ENCODE data around the gene ADAT1. TPM values are rescaled to one million over a fixed set of nuclear protein-coding genes. Genes with fewer than 3 reads are reported as not detected.
A peak's percentile ranks its signal among the peaks of the same experiment; 100 is the strongest.

ADAT1 gene
- total and polyA plus RNA-seq, 5 donors from 2014 or later, result 40.1 to 98.7 (median 55.7) TPM

- H3K4me1 ChIP-seq (ENCODE audit: control insufficient read depth, insufficient read depth, low read length, poor library complexity, severe bottlenecking), result peaks cover 65% of the 10 kb centered on the region
Observed at GRCh38 chr16:75647492-75648264, 24.6 kb upstream of the ADAT1 start, which contains the start of the genes KARS1 and TERF2IP. Gene KARS1 (minus strand): TSS chr16:75647665. CDS start chr16:75647639, 26 bp downstream. Gene TERF2IP (plus strand): TSS chr16:75647773. CDS start chr16:75647883, 110 bp downstream.

GRCh38 chr16:75647112-75647491 is 24.0 kb upstream of the ADAT1 start:
- DNase-seq (no peak), ATAC-seq (ENCODE audit: low read depth in 2 of 2) (peak; percentile 2 to 3)
- H3K36me3 ChIP-seq (ENCODE audit: control insufficient read depth, insufficient read depth, low read length), result peaks cover 30% of the 10 kb centered on the region
- peaks cover 28% of the 10 kb centered on the region for H3K36me3 Mint-ChIP-seq
- peaks cover 0 to 2% (median 0%) of the 10 kb centered on the region in 7 donors for H3K9me3 Mint-ChIP-seq
- no peaks in the 10 kb centered on the region for H3K9me3 ChIP-seq (ENCODE audit: control insufficient read depth in 2 of 2, low read length in 2 of 2)
- H3K4me3 Mint-ChIP-seq, result peak overlapping the region; percentile 98 to 100 (median 100)
- peak overlapping the region; percentile 97 for H3K27ac ChIP-seq (ENCODE audit: insufficient read depth, low read length, poor library complexity, severe bottlenecking)
- H3K27me3 ChIP-seq (ENCODE audit: control insufficient read depth, insufficient read depth, low read length), result no peaks in the 10 kb centered on the region
- H3K4me3 ChIP-seq (ENCODE audit: low read depth, low read length), result peak overlapping the region; percentile 100
- H3K27ac Mint-ChIP-seq, result peak overlapping the region; percentile 95 to 100 (median 99)
- H3K4me1 Mint-ChIP-seq, result peaks cover 38 to 75% (median 55%) of the 10 kb centered on the region in 4 donors
- peaks cover 60% of the 10 kb centered on the region for H3K4me1 ChIP-seq (ENCODE audit: control insufficient read depth, insufficient read depth, low read length, poor library complexity, severe bottlenecking)
- H3K27me3 Mint-ChIP-seq, result no peaks in the 10 kb centered on the region

More at GRCh38 chr16:75647492-75648264, 24.6 kb upstream of the ADAT1 start, which contains the start of the genes KARS1 and TERF2IP:
- H3K27ac Mint-ChIP-seq, result peak within 1 kb of the TSS; percentile 99 to 100 (median 99)
- peaks cover 0 to 2% (median 0%) of the 10 kb centered on the region in 7 donors for H3K9me3 Mint-ChIP-seq
- H3K4me1 Mint-ChIP-seq, result peaks cover 40 to 74% (median 57%) of the 10 kb centered on the region in 4 donors
- peak within 1 kb of the TSS; percentile 98 to 100 (median 100) for H3K4me3 Mint-ChIP-seq
- peak within 1 kb of the TSS; percentile 97 for H3K27ac ChIP-seq (ENCODE audit: insufficient read depth, low read length, poor library complexity, severe bottlenecking)
- H3K27me3 ChIP-seq (ENCODE audit: control insufficient read depth, insufficient read depth, low read length), result no peaks in the 10 kb centered on the region
- H3K9me3 ChIP-seq (ENCODE audit: control insufficient read depth in 2 of 2, low read length in 2 of 2), result no peaks in the 10 kb centered on the region
- peak; percentile 88 to 89 for ATAC-seq (ENCODE audit: low read depth in 2 of 2)
- peaks cover 27% of the 10 kb centered on the region for H3K36me3 ChIP-seq (ENCODE audit: control insufficient read depth, insufficient read depth, low read length)
- peak; percentile 91 to 97 (median 95) for DNase-seq
- peak within 1 kb of the TSS; percentile 100 for H3K4me3 ChIP-seq (ENCODE audit: low read depth, low read length)
- peaks cover 28% of the 10 kb centered on the region for H3K36me3 Mint-ChIP-seq
- no peaks in the 10 kb centered on the region for H3K27me3 Mint-ChIP-seq

- Mint-ChIP-seq H3K27ac (peak overlapping the region; percentile 52 to 74 (median 54)), H3K4me1 (peaks cover 27 to 68% (median 44%) of the 10 kb centered on the region in 4 donors)
Observed at GRCh38 chr16:75644240-75645012, 21.3 kb upstream of the ADAT1 start.

GRCh38 chr16:75640598-75640997 is 17.5 kb upstream of the ADAT1 start:
- Mint-ChIP-seq H3K27me3 (no peaks in the 10 kb centered on the region), H3K4me1 (peaks cover 28 to 56% (median 41%) of the 10 kb centered on the region in 4 donors), H3K4me3 (no peak overlapping the region), H3K27ac (no peak overlapping the region), H3K36me3 (peaks cover 46% of the 10 kb centered on the region), H3K9me3 (no peaks in the 10 kb centered on the region)
- Histone ChIP-seq H3K27me3 (ENCODE audit: control insufficient read depth, insufficient read depth, low read length) (no peaks in the 10 kb centered on the region), H3K4me3 (ENCODE audit: low read depth, low read length) (no peak overlapping the region), H3K9me3 (ENCODE audit: control insufficient read depth in 2 of 2, low read length in 2 of 2) (no peaks in the 10 kb centered on the region), H3K4me1 (ENCODE audit: control insufficient read depth, insufficient read depth, low read length, poor library complexity, severe bottlenecking) (peaks cover 18% of the 10 kb centered on the region), H3K36me3 (ENCODE audit: control insufficient read depth, insufficient read depth, low read length) (peaks cover 86% of the 10 kb centered on the region), H3K27ac (ENCODE audit: insufficient read depth, low read length, poor library complexity, severe bottlenecking) (no peak overlapping the region)
- ATAC-seq (ENCODE audit: low read depth in 2 of 2), result no peak
- DNase-seq, result no peak

More at GRCh38 chr16:75644240-75645012, 21.3 kb upstream of the ADAT1 start:
- Histone ChIP-seq H3K9me3 (ENCODE audit: control insufficient read depth in 2 of 2, low read length in 2 of 2) (no peaks in the 10 kb centered on the region), H3K27me3 (ENCODE audit: control insufficient read depth, insufficient read depth, low read length) (no peaks in the 10 kb centered on the region), H3K4me3 (ENCODE audit: low read depth, low read length) (peak overlapping the region; percentile 41), H3K36me3 (ENCODE audit: control insufficient read depth, insufficient read depth, low read length) (peaks cover 54% of the 10 kb centered on the region), H3K27ac (ENCODE audit: insufficient read depth, low read length, poor library complexity, severe bottlenecking) (peak overlapping the region; percentile 15), H3K4me1 (ENCODE audit: control insufficient read depth, insufficient read depth, low read length, poor library complexity, severe bottlenecking) (peaks cover 34% of the 10 kb centered on the region)
- H3K27me3 Mint-ChIP-seq, result no peaks in the 10 kb centered on the region
- peak overlapping the region; percentile 57 to 84 (median 75) for H3K4me3 Mint-ChIP-seq
- no peak for ATAC-seq (ENCODE audit: low read depth in 2 of 2)
- H3K9me3 Mint-ChIP-seq, result peaks cover 0 to 2% (median 0%) of the 10 kb centered on the region in 7 donors
- H3K36me3 Mint-ChIP-seq, result peaks cover 37% of the 10 kb centered on the region
- DNase-seq, result peak in 2 of 3 donors; percentile 25 to 56

GRCh38 chr16:75635036-75635435 is 12.0 kb upstream of the ADAT1 start:
- ATAC-seq (ENCODE audit: low read depth in 2 of 2), result no peak
- H3K27ac ChIP-seq (ENCODE audit: insufficient read depth, low read length, poor library complexity, severe bottlenecking), result no peak overlapping the region
- no peak overlapping the region for H3K4me3 ChIP-seq (ENCODE audit: low read depth, low read length)
- H3K36me3 ChIP-seq (ENCODE audit: control insufficient read depth, insufficient read depth, low read length), result peaks cover 91% of the 10 kb centered on the region
- Mint-ChIP-seq H3K36me3 (peaks cover 56% of the 10 kb centered on the region), H3K4me3 (no peak overlapping the region), H3K27ac (no peak overlapping the region), H3K9me3 (no peaks in the 10 kb centered on the region), H3K4me1 (peaks cover 0 to 11% (median 10%) of the 10 kb centered on the region in 4 donors), H3K27me3 (no peaks in the 10 kb centered on the region)
- H3K4me1 ChIP-seq (ENCODE audit: control insufficient read depth, insufficient read depth, low read length, poor library complexity, severe bottlenecking), result no peaks in the 10 kb centered on the region
- H3K9me3 ChIP-seq (ENCODE audit: control insufficient read depth in 2 of 2, low read length in 2 of 2), result no peaks in the 10 kb centered on the region
- H3K27me3 ChIP-seq (ENCODE audit: control insufficient read depth, insufficient read depth, low read length), result no peaks in the 10 kb centered on the region
- no peak for DNase-seq

- Mint-ChIP-seq H3K4me1 (peaks cover 10 to 15% (median 14%) of the 10 kb centered on the region in 4 donors), H3K27ac (no peak overlapping the region), H3K4me3 (no peak overlapping the region), H3K9me3 (no peaks in the 10 kb centered on the region), H3K36me3 (peaks cover 65% of the 10 kb centered on the region), H3K27me3 (no peaks in the 10 kb centered on the region)
- no peak for DNase-seq
- H3K4me1 ChIP-seq (ENCODE audit: control insufficient read depth, insufficient read depth, low read length, poor library complexity, severe bottlenecking), result peaks cover 9% of the 10 kb centered on the region
- no peak for ATAC-seq (ENCODE audit: low read depth in 2 of 2)
- H3K27me3 ChIP-seq (ENCODE audit: control insufficient read depth, insufficient read depth, low read length), result no peaks in the 10 kb centered on the region
- no peaks in the 10 kb centered on the region for H3K9me3 ChIP-seq (ENCODE audit: control insufficient read depth in 2 of 2, low read length in 2 of 2)
- H3K36me3 ChIP-seq (ENCODE audit: control insufficient read depth, insufficient read depth, low read length), result peaks cover 91% of the 10 kb centered on the region
- H3K27ac ChIP-seq (ENCODE audit: insufficient read depth, low read length, poor library complexity, severe bottlenecking), result no peak overlapping the region
- H3K4me3 ChIP-seq (ENCODE audit: low read depth, low read length), result no peak overlapping the region
Observed at GRCh38 chr16:75632857-75633256, 9.8 kb upstream of the ADAT1 start.

- H3K4me1 ChIP-seq (ENCODE audit: control insufficient read depth, insufficient read depth, low read length, poor library complexity, severe bottlenecking), result peaks cover 19% of the 10 kb centered on the region
- no peak overlapping the region for H3K4me3 Mint-ChIP-seq
- no peak overlapping the region for H3K27ac ChIP-seq (ENCODE audit: insufficient read depth, low read length, poor library complexity, severe bottlenecking)
- H3K27ac Mint-ChIP-seq, result no peak overlapping the region
- ATAC-seq (ENCODE audit: low read depth in 2 of 2), result no peak
- H3K36me3 ChIP-seq (ENCODE audit: control insufficient read depth, insufficient read depth, low read length), result peaks cover 82% of the 10 kb centered on the region
- peaks cover 16 to 34% (median 26%) of the 10 kb centered on the region in 4 donors for H3K4me1 Mint-ChIP-seq
- H3K4me3 ChIP-seq (ENCODE audit: low read depth, low read length), result no peak overlapping the region
- no peaks in the 10 kb centered on the region for H3K9me3 Mint-ChIP-seq
- no peaks in the 10 kb centered on the region for H3K9me3 ChIP-seq (ENCODE audit: control insufficient read depth in 2 of 2, low read length in 2 of 2)
- H3K27me3 Mint-ChIP-seq, result no peaks in the 10 kb centered on the region
- no peak for DNase-seq
- H3K36me3 Mint-ChIP-seq, result peaks cover 67% of the 10 kb centered on the region
- H3K27me3 ChIP-seq (ENCODE audit: control insufficient read depth, insufficient read depth, low read length), result no peaks in the 10 kb centered on the region
Observed at GRCh38 chr16:75630052-75630451, 7.0 kb upstream of the ADAT1 start.

Measured in CD4-positive, CD25-positive, alpha-beta regulatory T cell (primary cell).